ENCODE data around the gene CFAP251. TPM values are rescaled to one million over a fixed set of nuclear protein-coding genes. Genes with fewer than 3 reads are reported as not detected.

The CFAP251 gene
- total and polyA plus RNA-seq, 2 of the 8 experiments (the other 6 are each of a cell fraction or from before 2014, with no cell fraction given) = 1.8 to 2.9 TPM

GRCh38 chr12:122021822-122022392 is 103.5 kb downstream of the CFAP251 start, which contains the start of gene BCL7A:
BCL7A (plus strand) TSS chr12:122021884; CDS start chr12:122022092, 208 bp downstream.
- ChIA-PET POLR2A (ENCODE audit: partially characterized antibody) (interaction anchor here (0.6 to 2.0 kb wide), 7 partner anchors 8 to 133 kb away, joined by 3 to 9 read pairs (median 4); partner anchors contain the start of gene PSMD9), CTCF (ENCODE audit: partially characterized antibody) (interaction anchor here (1.1 kb wide), 1 partner anchor 140 kb away, joined by 4 read pairs; no protein-coding TSS in a partner anchor)
- Histone ChIP-seq H3K4me1 (replicated peaks in 1 of 4; ENCODE audit: control insufficient read depth in 3 of 4, insufficient read depth in 4 of 4, low read length in 3 of 4) (peaks cover 0 to 9% (median 7%) of the 10 kb centered on the region in 4 experiments; a peak in 4 of 7 replicates), H4K5ac (ENCODE audit: insufficient read length, low read depth, low read length) (no peak within 1 kb of the TSS), H2AK5ac (ENCODE audit: low read depth, low read length) (no peak within 1 kb of the TSS), H3K18ac (ENCODE audit: extremely low read depth, low read length) (peak within 1 kb of the TSS; percentile 68), H3K79me1 (ENCODE audit: low read depth, low read length) (peaks cover 5% of the 10 kb centered on the region; the same call in 1 of the 2 replicates), H2BK120ac (replicated peaks; ENCODE audit: low read depth, low read length) (no peak within 1 kb of the TSS), H3K36me3 (ENCODE audit: control insufficient read depth in 2 of 4, insufficient read depth in 4 of 4, low read length in 3 of 4) (no peaks in the 10 kb centered on the region), H3K4me3 (ENCODE audit: extremely low read depth in 1 of 4, insufficient read depth in 2 of 4, low read depth in 3 of 4, low read length in 4 of 4) (peak within 1 kb of the TSS; percentile 73 to 87 (median 78)), H3K23ac (ENCODE audit: insufficient read length) (no peak within 1 kb of the TSS), H3K14ac (ENCODE audit: insufficient read length) (no peak within 1 kb of the TSS), H4K8ac (ENCODE audit: extremely low read depth, insufficient read depth, low read length) (peak within 1 kb of the TSS; percentile 98), H3K9me3 (ENCODE audit: insufficient read depth in 2 of 2, low read depth in 1 of 2, low read length in 1 of 2) (no peaks in the 10 kb centered on the region), H2BK12ac (ENCODE audit: low read depth, low read length) (no peak within 1 kb of the TSS), H2BK20ac (ENCODE audit: low read length) (no peak within 1 kb of the TSS), H3K9ac (replicated peaks in 1 of 4; ENCODE audit: extremely low read depth in 1 of 4, low read depth in 3 of 4, low read length in 3 of 4) (peak within 1 kb of the TSS; percentile 51 to 94 (median 70)), H3K79me2 (ENCODE audit: control insufficient read depth in 1 of 2, insufficient read depth in 2 of 2, low read length in 2 of 2) (peaks cover 4 to 23% of the 10 kb centered on the region in 2 experiments; a peak in 3 of 4 replicates), H3K4me2 (ENCODE audit: insufficient read depth in 1 of 2, low read depth in 2 of 2, low read length in 2 of 2) (peak within 1 kb of the TSS; percentile 69 to 80), H2BK15ac (ENCODE audit: low read length) (no peak within 1 kb of the TSS), H4K20me1 (replicated peaks in 1 of 2; ENCODE audit: control insufficient read depth in 1 of 2, insufficient read depth in 2 of 2, low read length in 2 of 2) (peaks cover 4 to 5% of the 10 kb centered on the region in 2 experiments), H3K4ac (replicated peaks; ENCODE audit: insufficient read length, low read depth, low read length) (no peak within 1 kb of the TSS), H3K27ac (ENCODE audit: low read depth, low read length) (no peak within 1 kb of the TSS), H3K56ac (replicated peaks; ENCODE audit: insufficient read length, low read depth, low read length) (peak within 1 kb of the TSS; percentile 16), H4K91ac (replicated peaks; ENCODE audit: insufficient read length, low read length) (peak within 1 kb of the TSS; percentile 74), H2BK5ac (ENCODE audit: low read depth, low read length) (no peak within 1 kb of the TSS; the same call in 1 of the 2 replicates), H3K27me3 (replicated peaks in 1 of 4; ENCODE audit: control insufficient read depth in 3 of 4, extremely low read depth in 1 of 4, insufficient read depth in 3 of 4, low read length in 3 of 4) (peaks cover 3 to 25% (median 16%) of the 10 kb centered on the region in 4 experiments), H3K23me2 (ENCODE audit: low read depth, low read length) (peaks cover 14% of the 10 kb centered on the region; the same call in 1 of the 2 replicates), H2AFZ (ENCODE audit: low read length) (peak within 1 kb of the TSS; percentile 61)
- WGBS, 2 experiments (ENCODE audit: extremely low coverage in 1 of 2, insufficient coverage in 1 of 2, insufficient read length in 1 of 2, insufficient replicate concordance in 2 of 2, low coverage in 1 of 2, low lambda C conversion rate in 2 of 2, missing lambda C conversion rate in 1 of 2) = 3% methylated on average over 42 of the region's 83 CpGs; no CpG with 5 or more reads in 1 of the 2 experiments
- peak in 1 of 2 experiments; percentile 68 for DNase-seq (ENCODE audit: low read depth in 1 of 2, low spot score in 2 of 2)
- 0 out of 2 replicates have a peak, but pooled peaks have one; percentile 45 for TF ChIP-seq RBBP5 (IDR thresholded peaks at IDR 0.05; ENCODE audit: borderline replicate concordance, low read depth, low read length)
- no peak for TF ChIP-seq SIX5 (IDR thresholded peaks at IDR 0.05; ENCODE audit: low read depth, low read length)
- TF ChIP-seq NANOG (IDR thresholded peaks at IDR 0.05; ENCODE audit: insufficient read depth, low read depth, low read length, poor library complexity, severe bottlenecking) = no peak
- peak; percentile 32 for TF ChIP-seq ASH2L (IDR thresholded peaks at IDR 0.05; ENCODE audit: low read length)
- TF ChIP-seq NRF1 (IDR thresholded peaks at IDR 0.05; ENCODE audit: low read depth, low read length) = peak; percentile 42; the same call in 1 of the 2 replicates
- TF ChIP-seq TAF7 (optimal IDR thresholded peaks at IDR 0.05; ENCODE audit: borderline replicate concordance, low read depth, low read length) = peak; percentile 39
- TF ChIP-seq TAF1 (IDR thresholded peaks at IDR 0.05; ENCODE audit: low read depth, low read length) = peak; percentile 49
- TF ChIP-seq YY1 (IDR thresholded peaks at IDR 0.05; ENCODE audit: low read depth, low read length) = 0 out of 2 replicates have a peak, but pooled peaks have one; percentile 7
- no peak for TF ChIP-seq EGR1 (IDR thresholded peaks at IDR 0.05; ENCODE audit: borderline replicate concordance, low read depth, low read length)
- peak; percentile 81 for TF ChIP-seq KDM4A (IDR thresholded peaks at IDR 0.05; ENCODE audit: low read depth, low read length, severe bottlenecking)
- peak; percentile 58; the same call in 1 of the 2 replicates for TF ChIP-seq PHF8 (conservative IDR thresholded peaks at IDR 0.05; ENCODE audit: low read depth, low read length)
- no peak for FAIRE-seq

Measured in H1 (cell line).